ENCODE measurements around the gene ERC2.

Gene ERC2

DNA sequence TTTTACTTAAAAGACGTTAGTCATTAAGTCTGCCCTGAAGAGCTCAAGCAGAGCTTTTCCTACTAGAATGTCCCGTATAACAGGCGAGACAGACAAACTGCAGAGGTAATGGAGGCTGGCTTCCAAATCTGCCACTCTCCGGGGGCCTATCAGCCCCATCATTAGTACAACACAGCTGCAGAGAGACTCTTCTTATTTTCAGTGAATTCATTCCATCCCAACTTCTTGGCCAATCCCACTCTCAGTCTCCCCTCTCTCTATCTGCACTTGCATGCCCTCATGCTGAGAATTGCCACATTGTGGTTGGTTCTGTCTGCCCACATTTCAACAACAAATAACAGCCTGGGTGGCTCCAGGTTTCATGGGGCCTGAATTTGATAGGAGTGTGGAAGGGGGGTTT lies 412.7 kb downstream of the ERC2 start:
- Histone ChIP-seq H3K9me2 (replicated peaks; ENCODE audit: low read depth, low read length) (no peaks in the 10 kb centered on the region), H3K4me3 (ENCODE audit: low read length, poor library complexity, severe bottlenecking) (no peak overlapping the region), H2AFZ (ENCODE audit: low read length) (no peak overlapping the region), H4K20me1 (ENCODE audit: insufficient read depth, low read length, poor library complexity, severe bottlenecking) (no peaks in the 10 kb centered on the region), H3K27me3 (ENCODE audit: insufficient read depth, low read length, poor library complexity, severe bottlenecking) (no peaks in the 10 kb centered on the region), H3K4me1 (ENCODE audit: insufficient read depth, low read length, poor library complexity, severe bottlenecking) (no peaks in the 10 kb centered on the region), H3K79me2 (ENCODE audit: insufficient read depth, low read length) (no peaks in the 10 kb centered on the region), H3K9me3 (ENCODE audit: insufficient read depth, low read depth, low read length) (no peaks in the 10 kb centered on the region), H3K9ac (ENCODE audit: low read depth, low read length, poor library complexity, severe bottlenecking) (no peak overlapping the region), H3K4me2 (ENCODE audit: low read depth, low read length, poor library complexity, severe bottlenecking) (no peak overlapping the region), H3K36me3 (ENCODE audit: insufficient read depth, low read length) (no peaks in the 10 kb centered on the region), H3F3A (ENCODE audit: low read depth) (no peaks in the 10 kb centered on the region)
- TF ChIP-seq EZH2phosphoT487 (IDR thresholded peaks at IDR 0.05; ENCODE audit: borderline replicate concordance) (no peak), CTCF (conservative IDR thresholded peaks at IDR 0.05; ENCODE audit: low read length) (no peak)

DNA sequence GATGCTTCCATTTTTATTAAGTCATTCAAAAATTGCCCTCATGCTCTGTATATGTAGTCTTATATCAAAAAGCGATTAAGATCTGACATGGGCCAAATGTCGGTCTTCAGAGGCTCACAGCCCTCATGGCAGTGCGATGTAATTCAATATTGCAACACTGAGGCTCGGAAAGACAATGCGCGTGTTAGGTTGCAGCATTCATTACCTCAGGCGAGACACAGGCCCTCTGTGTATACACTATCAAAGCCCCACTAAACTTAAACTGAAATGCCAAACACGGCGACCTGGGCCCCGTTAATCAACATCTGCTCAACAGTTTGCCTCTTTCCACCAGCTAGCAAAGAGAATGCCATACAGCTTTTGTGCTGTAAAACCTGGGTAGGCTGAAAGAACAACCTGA lies 413.4 kb downstream of the ERC2 start:
- Histone ChIP-seq H3K9me2 (replicated peaks; ENCODE audit: low read depth, low read length) (no peaks in the 10 kb centered on the region), H3K9ac (ENCODE audit: low read depth, low read length, poor library complexity, severe bottlenecking) (no peak overlapping the region), H3K27me3 (ENCODE audit: insufficient read depth, low read length, poor library complexity, severe bottlenecking) (no peaks in the 10 kb centered on the region), H3K4me1 (ENCODE audit: insufficient read depth, low read length, poor library complexity, severe bottlenecking) (no peaks in the 10 kb centered on the region), H2AFZ (ENCODE audit: low read length) (no peak overlapping the region), H3K36me3 (ENCODE audit: insufficient read depth, low read length) (no peaks in the 10 kb centered on the region), H3K4me2 (ENCODE audit: low read depth, low read length, poor library complexity, severe bottlenecking) (no peak overlapping the region), H3F3A (ENCODE audit: low read depth) (no peaks in the 10 kb centered on the region), H4K20me1 (ENCODE audit: insufficient read depth, low read length, poor library complexity, severe bottlenecking) (no peaks in the 10 kb centered on the region), H3K4me3 (ENCODE audit: low read length, poor library complexity, severe bottlenecking) (no peak overlapping the region), H3K79me2 (ENCODE audit: insufficient read depth, low read length) (no peaks in the 10 kb centered on the region), H3K9me3 (ENCODE audit: insufficient read depth, low read depth, low read length) (no peaks in the 10 kb centered on the region)
- TF ChIP-seq CTCF (conservative IDR thresholded peaks at IDR 0.05; ENCODE audit: low read length) (no peak), EZH2phosphoT487 (IDR thresholded peaks at IDR 0.05; ENCODE audit: borderline replicate concordance) (no peak)

DNA sequence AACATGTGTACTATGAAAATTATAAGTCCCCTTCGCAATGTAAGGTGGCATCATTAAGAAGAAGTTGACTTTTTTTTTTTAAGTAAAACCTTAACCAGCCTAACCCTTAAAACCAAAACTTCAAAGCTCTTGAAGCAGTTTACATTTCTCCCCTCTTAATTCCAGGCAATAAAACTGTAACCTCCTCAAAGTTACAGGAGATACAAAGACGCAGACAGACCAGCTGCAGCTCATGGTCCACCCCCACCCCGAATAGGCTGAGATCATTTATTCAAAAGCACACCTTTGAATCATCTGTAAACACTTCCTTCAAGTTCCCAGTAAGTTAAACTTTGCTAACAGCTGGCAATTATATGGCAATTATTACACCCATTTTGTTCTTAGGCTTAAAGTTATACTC lies 414.5 kb downstream of the ERC2 start:
- no peaks in the 10 kb centered on the region for H3K4me1 ChIP-seq (ENCODE audit: insufficient read depth, low read length, poor library complexity, severe bottlenecking)
- no peaks in the 10 kb centered on the region for H3K27me3 ChIP-seq (ENCODE audit: insufficient read depth, low read length, poor library complexity, severe bottlenecking)
- no peaks in the 10 kb centered on the region for H3K9me3 ChIP-seq (ENCODE audit: insufficient read depth, low read depth, low read length)
- no peak overlapping the region for H3K4me3 ChIP-seq (ENCODE audit: low read length, poor library complexity, severe bottlenecking)
- H3K4me2 ChIP-seq (ENCODE audit: low read depth, low read length, poor library complexity, severe bottlenecking), result no peak overlapping the region
- no peak overlapping the region for H3K9ac ChIP-seq (ENCODE audit: low read depth, low read length, poor library complexity, severe bottlenecking)
- no peaks in the 10 kb centered on the region for H3F3A ChIP-seq (ENCODE audit: low read depth)
- no peak overlapping the region for H2AFZ ChIP-seq (ENCODE audit: low read length)
- no peaks in the 10 kb centered on the region for H3K9me2 ChIP-seq (replicated peaks; ENCODE audit: low read depth, low read length)
- H4K20me1 ChIP-seq (ENCODE audit: insufficient read depth, low read length, poor library complexity, severe bottlenecking), result no peaks in the 10 kb centered on the region
- H3K79me2 ChIP-seq (ENCODE audit: insufficient read depth, low read length), result no peaks in the 10 kb centered on the region
- TF ChIP-seq EZH2phosphoT487 (IDR thresholded peaks at IDR 0.05; ENCODE audit: borderline replicate concordance) (no peak), CTCF (conservative IDR thresholded peaks at IDR 0.05; ENCODE audit: low read length) (no peak)
- H3K36me3 ChIP-seq (ENCODE audit: insufficient read depth, low read length), result no peaks in the 10 kb centered on the region
